HS-27A (cell line): ENCODE data around the gene HTR7.

Experiments
- DNase-seq: peaks from one replicate; pipeline ENCODE4 v3.0.0-alpha.2; 2012; ENCODE audit warnings: low read depth, missing footprints

HTR7 gene

GRCh38 chr10:90740265-90740664, 117.6 kb downstream of the HTR7 start:
- no peak for DNase-seq

- DNase-seq = no peak
Measured at GRCh38 chr10:90738885-90739284, 119.0 kb downstream of the HTR7 start.

- DNase-seq = no peak
Measured at GRCh38 chr10:90734415-90734814, 123.4 kb downstream of the HTR7 start.

- no peak for DNase-seq
Measured at GRCh38 chr10:90732581-90732980, 125.3 kb downstream of the HTR7 start.

- DNase-seq = no peak
Measured at GRCh38 chr10:90723416-90724068, 134.3 kb downstream of the HTR7 start.

GRCh38 chr10:90722832-90723231, 135.0 kb downstream of the HTR7 start:
- no peak for DNase-seq

- DNase-seq = no peak
Measured at GRCh38 chr10:90718182-90718581, 139.7 kb downstream of the HTR7 start.

- no peak for DNase-seq
Measured at GRCh38 chr10:90712529-90712928, 145.3 kb downstream of the HTR7 start.

GRCh38 chr10:90709727-90710126, 148.1 kb downstream of the HTR7 start:
- no peak for DNase-seq

- DNase-seq = no peak
Measured at GRCh38 chr10:90707657-90708056, 150.2 kb downstream of the HTR7 start.

- no peak for DNase-seq
Measured at GRCh38 chr10:90701428-90701827, 156.4 kb downstream of the HTR7 start.

- no peak for DNase-seq
Measured at GRCh38 chr10:90695915-90696676, 161.7 kb downstream of the HTR7 start.
